Fibroblast of lung (primary cell): Measurements from ENCODE around the gene ASIC4. TPM values are rescaled to one million over a fixed set of nuclear protein-coding genes. Genes with fewer than 3 reads are reported as not detected.

ENCODE experiments used
- DNase-seq, 2 donors: peaks; one replicate each; pipeline versions ENCODE4 v3.0.0 to v3.0.0-alpha.2; 2010; ENCODE audit warnings: low read depth in 2 of 2
- H2AFZ ChIP-seq: 2 replicates; pipeline ENCODE4 v1.5.1; 2012; ENCODE audit warnings: low read length, control low read depth, inconsistent platforms
- H3K27ac ChIP-seq: 2 replicates; pipeline ENCODE4 v1.5.1; 2011; ENCODE audit warnings: low read length, control low read depth; ENCODE audit not compliant: insufficient read depth
- H3K27me3 ChIP-seq: 2 replicates; pipeline ENCODE4 v1.5.1; 2011; ENCODE audit warnings: mild to moderate bottlenecking, low read length; ENCODE audit not compliant: control insufficient read depth, insufficient read depth
- H3K36me3 ChIP-seq: 2 replicates; pipeline ENCODE4 v1.5.1; 2011; ENCODE audit warnings: low read length; ENCODE audit not compliant: control insufficient read depth, insufficient read depth
- H3K4me1 ChIP-seq: 2 replicates; pipeline ENCODE4 v1.5.1; 2011; ENCODE audit warnings: low read length; ENCODE audit not compliant: control insufficient read depth, insufficient read depth; ENCODE audit errors: extremely low read depth
- H3K4me2 ChIP-seq: 2 replicates; pipeline ENCODE4 v1.5.1; 2011; ENCODE audit warnings: low read length, control low read depth; ENCODE audit not compliant: insufficient read depth; ENCODE audit errors: extremely low read depth
- H3K4me3 ChIP-seq, 4 experiments: fragments of 200-600 bp in 1 of 4; sonication (generic) in 1 of 4; replicated peaks in 1 of 4; 2 replicates each; pipeline ENCODE4 v1.5.1; 2011 to 2016; ENCODE audit warnings: low read length in 4 of 4, low read depth in 3 of 4, mild to moderate bottlenecking in 3 of 4, control low read depth in 2 of 4, inconsistent platforms in 1 of 4, mixed read lengths in 1 of 4; ENCODE audit not compliant: insufficient read depth in 1 of 4; ENCODE audit errors: control extremely low read depth in 1 of 4
- H3K79me2 ChIP-seq: 2 replicates; pipeline ENCODE4 v1.5.1; 2012; ENCODE audit warnings: mild to moderate bottlenecking, low read length, inconsistent platforms; ENCODE audit not compliant: control insufficient read depth, insufficient read depth
- H3K9ac ChIP-seq: 2 replicates; pipeline ENCODE4 v1.5.1; 2011; ENCODE audit warnings: mild to moderate bottlenecking, low read length, control low read depth; ENCODE audit not compliant: insufficient read depth
- H3K9me3 ChIP-seq: 2 replicates; pipeline ENCODE4 v1.5.1; 2012; ENCODE audit warnings: low read depth, low read length; ENCODE audit not compliant: control insufficient read depth, insufficient read depth
- H4K20me1 ChIP-seq: 2 replicates; pipeline ENCODE4 v1.5.1; 2011; ENCODE audit warnings: low read length; ENCODE audit not compliant: control insufficient read depth, insufficient read depth; ENCODE audit errors: extremely low read depth
- EZH2 ChIP-seq: IDR thresholded peaks from 2 replicates; pipeline ENCODE4 v1.5.1; 2012; ENCODE audit warnings: low read length, control low read depth, mild to moderate bottlenecking; ENCODE audit errors: missing control alignments
- polyA plus RNA-seq, 2 donors: library from polyadenylated mRNA; depleted of rRNA in 1 of 2; stranded (reverse) in 1 of 2; unstranded in 1 of 2; fragments of >200 nt; gene quantifications; 2 replicates each; pipeline ENCODE4 v1.2.1, GENCODE V29; 2011 to 2012; ENCODE audit warnings: missing spikeins in 1 of 2
- total RNA-seq: library from RNA; depleted of rRNA; stranded (reverse); fragments of >200 nt; gene quantifications from 2 replicates; pipeline ENCODE4 v1.2.1, GENCODE V29; 2014
- TF ChIP-seq, protein P1 (sequence below), 2 donors: IDR thresholded peaks in 1 of 2; conservative IDR thresholded peaks in 1 of 2; 1 replicate in 1 of 2; 2 replicates in 1 of 2; pipeline ENCODE4 v1.5.1; 2011 to 2012; ENCODE audit warnings: low read length in 2 of 2, control low read depth in 1 of 2, inconsistent platforms in 1 of 2, low read depth in 1 of 2, mild to moderate bottlenecking in 1 of 2

ASIC4 gene
- total and polyA plus RNA-seq, 2 donors (not counting 1 experiment from before 2014, with no cell fraction given): 0.33 TPM; not detected in 1

DNA sequence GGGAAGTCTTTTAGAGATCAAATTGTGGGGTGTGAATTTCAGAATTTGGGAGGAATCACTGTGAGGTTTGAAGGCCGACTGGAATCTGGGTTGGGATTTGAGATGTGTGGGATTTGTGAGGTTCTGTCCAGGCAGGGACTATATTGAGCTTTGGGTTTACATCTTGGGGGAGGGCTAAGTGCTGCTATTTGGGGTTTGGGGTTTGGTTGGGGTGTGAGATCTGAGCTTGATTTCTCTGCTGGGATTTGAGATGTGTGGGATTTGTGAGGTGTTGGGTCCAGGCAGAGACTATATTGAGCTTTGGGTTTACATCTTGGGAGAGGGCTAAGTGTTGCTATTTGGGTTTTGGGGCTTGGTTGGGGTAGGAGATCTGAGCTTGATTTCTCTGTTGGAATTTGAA, 14.7 kb upstream of the ASIC4 start:
- Histone ChIP-seq H3K4me2 (peak overlapping the region; percentile 89), H3K4me1 (peaks cover 9% of the 10 kb centered on the region), H3K9me3 (no peaks in the 10 kb centered on the region), H3K4me3 (peak overlapping the region; percentile 53 to 90 (median 80)), H3K9ac (peak overlapping the region; percentile 69), H2AFZ (no peak overlapping the region), H4K20me1 (no peaks in the 10 kb centered on the region), H3K27ac (peak overlapping the region; percentile 78), H3K27me3 (peaks cover 14% of the 10 kb centered on the region), H3K36me3 (peaks cover 7% of the 10 kb centered on the region), H3K79me2 (peaks cover 6% of the 10 kb centered on the region)
- TF ChIP-seq, protein P1, sequence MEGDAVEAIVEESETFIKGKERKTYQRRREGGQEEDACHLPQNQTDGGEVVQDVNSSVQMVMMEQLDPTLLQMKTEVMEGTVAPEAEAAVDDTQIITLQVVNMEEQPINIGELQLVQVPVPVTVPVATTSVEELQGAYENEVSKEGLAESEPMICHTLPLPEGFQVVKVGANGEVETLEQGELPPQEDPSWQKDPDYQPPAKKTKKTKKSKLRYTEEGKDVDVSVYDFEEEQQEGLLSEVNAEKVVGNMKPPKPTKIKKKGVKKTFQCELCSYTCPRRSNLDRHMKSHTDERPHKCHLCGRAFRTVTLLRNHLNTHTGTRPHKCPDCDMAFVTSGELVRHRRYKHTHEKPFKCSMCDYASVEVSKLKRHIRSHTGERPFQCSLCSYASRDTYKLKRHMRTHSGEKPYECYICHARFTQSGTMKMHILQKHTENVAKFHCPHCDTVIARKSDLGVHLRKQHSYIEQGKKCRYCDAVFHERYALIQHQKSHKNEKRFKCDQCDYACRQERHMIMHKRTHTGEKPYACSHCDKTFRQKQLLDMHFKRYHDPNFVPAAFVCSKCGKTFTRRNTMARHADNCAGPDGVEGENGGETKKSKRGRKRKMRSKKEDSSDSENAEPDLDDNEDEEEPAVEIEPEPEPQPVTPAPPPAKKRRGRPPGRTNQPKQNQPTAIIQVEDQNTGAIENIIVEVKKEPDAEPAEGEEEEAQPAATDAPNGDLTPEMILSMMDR (conservative IDR thresholded peaks at IDR 0.05 in 1 of 2, IDR thresholded peaks at IDR 0.05 in 1 of 2; ENCODE audit: low read depth in 1 of 2, low read length in 2 of 2): no peak
- TF ChIP-seq EZH2: no peak
- DNase-seq: no peak

DNA sequence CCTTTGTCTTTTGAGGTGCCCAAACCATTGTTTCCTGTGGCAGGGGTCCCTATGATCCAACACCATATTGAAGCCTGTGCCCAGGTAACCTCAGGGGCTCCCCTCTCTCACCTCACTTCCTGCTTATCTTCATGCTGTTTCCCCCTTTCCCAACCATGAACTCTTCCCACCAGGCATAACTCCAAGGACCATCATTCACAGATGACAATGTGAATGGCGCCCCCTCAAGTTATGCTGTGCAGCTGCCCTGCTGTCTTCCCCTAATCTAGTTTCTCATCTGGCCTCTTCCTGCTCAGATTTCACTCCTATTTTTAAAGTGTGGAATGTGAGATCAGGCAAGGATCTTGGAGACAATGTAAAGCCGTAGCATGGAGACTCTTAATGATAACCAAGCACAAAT, 14.1 kb upstream of the ASIC4 start:
- Histone ChIP-seq H4K20me1 (no peaks in the 10 kb centered on the region), H3K9me3 (no peaks in the 10 kb centered on the region), H3K9ac (no peak overlapping the region), H2AFZ (no peak overlapping the region), H3K4me1 (peaks cover 9% of the 10 kb centered on the region), H3K36me3 (peaks cover 7% of the 10 kb centered on the region), H3K79me2 (peaks cover 6% of the 10 kb centered on the region), H3K27ac (no peak overlapping the region), H3K4me2 (peak overlapping the region; percentile 89), H3K27me3 (peaks cover 8% of the 10 kb centered on the region), H3K4me3 (peak overlapping the region in 2 of 4 experiments; percentile 89 to 90)
- peak; percentile 21 to 49 for DNase-seq
- no peak for TF ChIP-seq EZH2
- TF ChIP-seq, protein P1 (conservative IDR thresholded peaks at IDR 0.05 in 1 of 2, IDR thresholded peaks at IDR 0.05 in 1 of 2; ENCODE audit: low read depth in 1 of 2, low read length in 2 of 2): peak in 1 of 2 donors; percentile 24

DNA sequence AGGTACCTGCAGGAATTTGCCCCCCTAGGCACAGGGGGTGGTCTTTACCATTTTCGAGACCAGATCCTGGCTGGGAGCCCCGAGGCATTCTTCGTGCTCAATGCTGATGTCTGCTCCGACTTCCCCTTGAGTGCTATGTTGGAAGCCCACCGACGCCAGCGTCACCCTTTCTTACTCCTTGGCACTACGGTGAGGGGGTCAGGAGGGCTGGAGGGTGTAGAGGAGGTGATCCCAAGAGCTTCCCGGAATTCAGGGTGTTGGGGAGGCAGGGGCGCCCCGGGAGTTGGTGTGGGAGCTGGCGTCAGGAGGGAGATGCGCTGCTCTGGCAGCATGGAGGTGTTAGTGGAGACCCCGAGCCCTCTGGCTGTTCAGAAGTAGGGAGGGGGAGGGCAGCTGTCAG, 12.4 kb upstream of the ASIC4 start:
- Histone ChIP-seq H3K27me3 (peaks cover 2% of the 10 kb centered on the region), H3K9ac (no peak overlapping the region), H4K20me1 (no peaks in the 10 kb centered on the region), H2AFZ (no peak overlapping the region), H3K4me1 (peaks cover 9% of the 10 kb centered on the region), H3K27ac (no peak overlapping the region), H3K9me3 (no peaks in the 10 kb centered on the region), H3K4me3 (no peak overlapping the region), H3K79me2 (peaks cover 6% of the 10 kb centered on the region), H3K4me2 (no peak overlapping the region), H3K36me3 (peaks cover 18% of the 10 kb centered on the region)
- TF ChIP-seq, protein P1 (conservative IDR thresholded peaks at IDR 0.05 in 1 of 2, IDR thresholded peaks at IDR 0.05 in 1 of 2; ENCODE audit: low read depth in 1 of 2, low read length in 2 of 2): no peak
- no peak for TF ChIP-seq EZH2
- DNase-seq: no peak
